ENCODE results near the gene TMEM176B. TPM values are rescaled to one million over a fixed set of nuclear protein-coding genes. Genes with fewer than 3 reads are reported as not detected.
A peak's percentile ranks its signal among the peaks of the same experiment; 100 is the strongest.

Gene TMEM176B
- total RNA-seq, 1 experiment from 2014 or later: 2.2 TPM

DNA sequence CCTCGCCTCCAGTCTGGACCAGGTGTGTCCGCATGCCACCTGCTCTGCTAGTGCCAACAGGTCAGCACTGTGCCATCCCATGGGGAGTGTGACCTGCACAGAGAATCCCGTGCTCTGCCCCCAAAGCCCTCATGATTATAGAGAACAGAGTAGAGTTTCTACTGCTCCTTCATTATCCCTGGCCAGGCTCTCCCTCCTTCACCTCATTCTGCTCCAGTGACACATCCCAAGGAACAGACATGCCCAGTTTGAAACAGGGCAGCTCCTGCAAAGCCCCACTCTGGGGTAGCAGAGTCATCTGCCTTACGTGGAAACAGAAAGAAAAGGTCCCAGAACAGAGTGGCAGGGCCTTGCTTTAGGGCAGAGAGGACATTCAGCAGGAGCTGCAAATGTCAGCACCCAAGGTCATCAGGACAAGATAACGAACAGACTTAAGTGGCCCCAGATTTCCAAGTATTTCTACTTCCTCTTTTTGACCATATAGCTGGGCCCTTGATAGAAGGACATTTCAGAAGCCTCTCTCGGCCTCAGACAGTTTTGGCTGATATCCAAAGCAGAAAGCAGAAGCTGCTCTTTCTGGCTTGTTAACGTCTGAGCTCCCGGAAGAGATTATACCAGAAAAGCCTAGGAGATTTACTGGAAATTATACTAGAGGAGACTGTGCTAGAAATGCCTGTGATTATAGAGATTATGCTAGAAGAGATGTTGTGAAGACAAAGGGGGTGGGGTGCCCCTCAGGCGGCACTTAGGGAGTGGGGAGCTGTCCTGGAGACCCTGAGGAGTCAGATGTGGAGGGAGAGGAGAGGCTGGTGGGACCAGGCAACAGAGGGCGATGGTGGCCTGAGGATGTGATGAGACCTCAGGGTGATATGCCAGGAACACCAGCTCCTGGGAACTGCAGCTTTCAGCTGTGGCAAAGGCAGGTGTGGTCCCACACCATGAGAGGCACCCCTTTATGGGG, 12.6 kb downstream of the TMEM176B start:
- TF ChIP-seq CTCF (conservative IDR thresholded peaks at IDR 0.05; ENCODE audit: low read depth, low read length): no peak
- no peak for TF ChIP-seq EZH2 (IDR thresholded peaks at IDR 0.05; ENCODE audit: borderline replicate concordance, low read depth, low read length, poor library complexity, severe bottlenecking)
- BruUV-seq (replicated peaks): TSS peak; percentile 89
- H3K36me3 ChIP-seq (ENCODE audit: insufficient read depth, low read length, poor library complexity, severe bottlenecking): no peaks in the 10 kb centered on the region
- intact Hi-C loops (cut with micrococcal nuclease; ENCODE audit: unreplicated experiment): no loop called here
- no peaks in the 10 kb centered on the region for H3K9me3 ChIP-seq (ENCODE audit: low read depth, low read length, poor library complexity, severe bottlenecking)
- peak overlapping the region; percentile 98 for H3K27ac ChIP-seq (ENCODE audit: low read depth, low read length, poor library complexity, severe bottlenecking)
- ChIA-PET CTCF (interaction anchor here (0.8 kb wide), 1 partner anchor 339 kb away, joined by 3 read pairs; no protein-coding TSS in a partner anchor), POLR2A (ENCODE audit: low non-redundant PET) (interaction anchor here (0.6 to 0.7 kb wide), 3 partner anchors 121 to 356 kb away, joined by 3 to 5 read pairs (median 3); no protein-coding TSS in a partner anchor)
- no peak overlapping the region for H3K4me3 ChIP-seq (ENCODE audit: low read depth, low read length, poor library complexity, severe bottlenecking)
- H3K27me3 ChIP-seq (replicated peaks; ENCODE audit: insufficient read depth, low read depth, low read length, poor library complexity): no peaks in the 10 kb centered on the region
- DNase-seq (ENCODE audit: low spot score): peak; percentile 82
- H3K4me1 ChIP-seq (ENCODE audit: insufficient read depth, low read length, poor library complexity, severe bottlenecking): peaks cover 66% of the 10 kb centered on the region

- intact Hi-C loops (cut with micrococcal nuclease; ENCODE audit: unreplicated experiment): no loop called here
- H3K27me3 ChIP-seq (replicated peaks; ENCODE audit: insufficient read depth, low read depth, low read length, poor library complexity): no peaks in the 10 kb centered on the region
- no peak overlapping the region for H3K4me3 ChIP-seq (ENCODE audit: low read depth, low read length, poor library complexity, severe bottlenecking)
- H3K36me3 ChIP-seq (ENCODE audit: insufficient read depth, low read length, poor library complexity, severe bottlenecking): no peaks in the 10 kb centered on the region
- no TSS peak for BruUV-seq (replicated peaks)
- peaks cover 69% of the 10 kb centered on the region for H3K4me1 ChIP-seq (ENCODE audit: insufficient read depth, low read length, poor library complexity, severe bottlenecking)
- ChIA-PET POLR2A (ENCODE audit: low non-redundant PET) (no interaction called here), CTCF (no interaction called here)
- no peaks in the 10 kb centered on the region for H3K9me3 ChIP-seq (ENCODE audit: low read depth, low read length, poor library complexity, severe bottlenecking)
- TF ChIP-seq CTCF (conservative IDR thresholded peaks at IDR 0.05; ENCODE audit: low read depth, low read length): no peak
- no peak for DNase-seq (ENCODE audit: low spot score)
- H3K27ac ChIP-seq (ENCODE audit: low read depth, low read length, poor library complexity, severe bottlenecking): peak overlapping the region; percentile 98
These were observed 15.2 kb downstream of the TMEM176B start for GRCh38 chr7:150784954-150785353.

DNA sequence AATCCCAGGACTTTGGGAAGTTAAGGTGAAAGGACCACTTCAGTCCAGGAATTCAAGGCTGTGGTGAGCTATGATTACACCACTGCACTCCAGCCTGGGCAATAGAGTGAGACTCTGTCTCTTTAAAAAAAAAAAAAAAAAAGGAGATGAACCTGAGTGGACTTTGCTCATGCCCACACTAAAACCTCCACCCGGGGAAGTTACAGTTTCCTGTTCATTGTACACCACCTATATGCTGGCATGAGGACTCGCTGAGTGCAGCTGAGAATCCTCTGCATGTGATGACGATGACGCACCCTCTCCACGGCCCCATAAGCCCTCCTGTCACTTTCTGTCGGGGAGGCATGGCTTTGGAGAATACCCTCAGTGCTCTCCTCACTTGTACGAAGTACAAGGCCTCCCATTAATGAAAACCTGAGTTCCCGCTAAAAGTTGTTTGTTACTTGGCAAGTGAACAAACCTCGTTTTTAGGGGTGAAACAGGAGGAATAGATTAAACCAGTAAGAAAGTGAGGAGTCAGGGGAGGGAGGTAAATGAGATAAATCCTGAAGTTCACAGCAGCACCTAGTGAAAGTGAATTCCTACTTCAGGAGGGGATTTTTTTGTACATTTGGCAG, 15.9 kb downstream of the TMEM176B start:
- TF ChIP-seq CTCF (conservative IDR thresholded peaks at IDR 0.05; ENCODE audit: low read depth, low read length): no peak
- no peak for TF ChIP-seq EZH2 (IDR thresholded peaks at IDR 0.05; ENCODE audit: borderline replicate concordance, low read depth, low read length, poor library complexity, severe bottlenecking)
- no peaks in the 10 kb centered on the region for H3K36me3 ChIP-seq (ENCODE audit: insufficient read depth, low read length, poor library complexity, severe bottlenecking)
- no peak for DNase-seq (ENCODE audit: low spot score)
- no peaks in the 10 kb centered on the region for H3K9me3 ChIP-seq (ENCODE audit: low read depth, low read length, poor library complexity, severe bottlenecking)
- ChIA-PET CTCF (interaction anchor here (0.6 kb wide), 1 partner anchor 391 kb away, joined by 7 read pairs; no protein-coding TSS in a partner anchor), POLR2A (ENCODE audit: low non-redundant PET) (no interaction called here)
- no peaks in the 10 kb centered on the region for H3K27me3 ChIP-seq (replicated peaks; ENCODE audit: insufficient read depth, low read depth, low read length, poor library complexity)
- no TSS peak for BruUV-seq (replicated peaks)
- intact Hi-C loops (cut with micrococcal nuclease; ENCODE audit: unreplicated experiment): no loop called here
- no peak overlapping the region for H3K4me3 ChIP-seq (ENCODE audit: low read depth, low read length, poor library complexity, severe bottlenecking)
- peaks cover 64% of the 10 kb centered on the region for H3K4me1 ChIP-seq (ENCODE audit: insufficient read depth, low read length, poor library complexity, severe bottlenecking)
- H3K27ac ChIP-seq (ENCODE audit: low read depth, low read length, poor library complexity, severe bottlenecking): peak overlapping the region; percentile 98

All from A673 (cell line).